Left cardiac atrium (tissue), 4 donors: Measurements from ENCODE around the gene RAB17. TPM values are rescaled to one million over a fixed set of nuclear protein-coding genes. Genes with fewer than 3 reads are reported as not detected.
A peak's percentile ranks its signal among the peaks of the same experiment; 100 is the strongest.

ENCODE experiments used
- ATAC-seq, 2 donors: fragments of 200-7000 bp; cut with Tn5 transposase; one replicate each; pipeline ENCODE4 v1.9.1; 2020; ENCODE audit warnings: mild to moderate bottlenecking in 2 of 2, moderate library complexity in 2 of 2
- DNase-seq: peaks from one replicate; pipeline ENCODE4 v3.0.0-alpha.2; 2020
- intact Hi-C, 2 donors: fragments of 100-400 bp; cut with DNase I; formaldehyde crosslinking; loops; one replicate each; pipeline versions ENCODE4 v1.14.1 to v1.15.1; 2022 to 2023
- total RNA-seq, 2 donors: library from RNA; stranded (reverse); fragmentation: NEBNext Ultra II Directional; extraction: Animal tissue kit (Norgen Biotek cat#: 25700); gene quantifications; one replicate each; pipeline ENCODE4 v1.2.1, GENCODE V29; 2021
- donor health status: DM: no; HTN: yes; CAD: no.
- donor health status: DM: no; HTN: yes; CAD: no; lungs with severe emphysema.
- donor health status: DM: yes; HTN: yes; CAD: no.
- donor health status: Dilated cardiomyopathy.

The RAB17 gene
- total RNA-seq, 2 donors from 2014 or later = 2.3 to 2.4 TPM

- no peak for ATAC-seq
- intact Hi-C loops = no loop called here
- no peak for DNase-seq
Observed at GRCh38 chr2:237533668-237534161, 56.8 kb downstream of the RAB17 start.

- DNase-seq = no peak
- intact Hi-C loops = no loop called here
- no peak for ATAC-seq
Observed at GRCh38 chr2:237532160-237532559, 58.4 kb downstream of the RAB17 start.

GRCh38 chr2:237530472-237531433 lies 59.8 kb downstream of the RAB17 start:
- no peak for DNase-seq
- intact Hi-C loops = no loop called here

GRCh38 chr2:237529452-237530402 lies 60.8 kb downstream of the RAB17 start:
- DNase-seq (no peak), ATAC-seq (peak in 1 of 2 donors; percentile 30)
- intact Hi-C loops = no loop called here

More at GRCh38 chr2:237530472-237531433, 59.8 kb downstream of the RAB17 start:
- ATAC-seq = no peak

- intact Hi-C loops = no loop called here
- DNase-seq (no peak), ATAC-seq (no peak)
Observed at GRCh38 chr2:237527766-237528165, 62.8 kb downstream of the RAB17 start.

GRCh38 chr2:237527233-237527632 lies 63.3 kb downstream of the RAB17 start:
- ATAC-seq (no peak), DNase-seq (no peak)
- intact Hi-C loops = no loop called here

- no peak for ATAC-seq
- intact Hi-C loops = no loop called here
- no peak for DNase-seq
Observed at GRCh38 chr2:237525559-237526157, 64.9 kb downstream of the RAB17 start.

- DNase-seq = no peak
- intact Hi-C loops = no loop called here
- ATAC-seq = peak in 1 of 2 donors; percentile 27
Observed at GRCh38 chr2:237524631-237525030, 65.9 kb downstream of the RAB17 start.

Other genes with a start within 250 kb of the RAB17 start
- 100 to 1,000 TPM; 145 to 186 TPM for gene COL6A3, start 176.6 kb downstream of the RAB17 start, total RNA-seq
- gene MLPH, start 103.5 kb downstream of the RAB17 start, total RNA-seq = 100 to 1,000 TPM in 1 of 2 donors, 10 to 100 TPM in 1; 91.5 to 121 TPM
- gene PRLH, start 24.2 kb downstream of the RAB17 start, total RNA-seq = not detected
- gene LRRFIP1, start 36.9 kb upstream of the RAB17 start, total RNA-seq = 10 to 100 TPM; 69.3 to 99.6 TPM
- gene RBM44, start 208.0 kb upstream of the RAB17 start, total RNA-seq = under 1 TPM; 0.38 to 0.47 TPM